ENCODE data around the gene RPL12. TPM values are rescaled to one million over a fixed set of nuclear protein-coding genes. Genes with fewer than 3 reads are reported as not detected.

Gene RPL12
- total RNA-seq (1,000 to 10,000 TPM in 1 of 2 donors, 100 to 1,000 TPM in 1; 902 to 1,036 TPM), polyA plus RNA-seq (ENCODE audit: insufficient read length in 6 of 6) (1,000 to 10,000 TPM; 1,686 to 2,099 (median 1,980) TPM)
- long read RNA-seq, donor 1, transcript RPL12-204 (7 exons, 864 nt): minor isoform, 26 of 4,532 reads
- long read RNA-seq, donor 1, transcript RPL12-201 (7 exons, 633 nt): major isoform, 1,582 of 4,532 reads
- long read RNA-seq, donor 1, transcript RPL12-202 (2 exons, 344 nt): minor isoform, 6 of 4,532 reads
- long read RNA-seq, donor 1, transcript RPL12-203 (4 exons, 2,275 nt): minor isoform, 521 of 4,532 reads
- long read RNA-seq, donor 1, partial matches to known transcripts: 2,251 of 4,532 reads
- long read RNA-seq, donor 1, other reads (novel, unspliced or antisense): 146 of 4,532 reads
- long read RNA-seq, donor 2, transcript RPL12-201 (7 exons, 633 nt): major isoform, 1,536 of 3,885 reads
- long read RNA-seq, donor 2, transcript RPL12-203 (4 exons, 2,275 nt): minor isoform, 334 of 3,885 reads
- long read RNA-seq, donor 2, transcript RPL12-204 (7 exons, 864 nt): minor isoform, 19 of 3,885 reads
- long read RNA-seq, donor 2, transcript RPL12-202 (2 exons, 344 nt): minor isoform, 5 of 3,885 reads
- long read RNA-seq, donor 2, partial matches to known transcripts: 1,902 of 3,885 reads
- long read RNA-seq, donor 2, other reads (novel, unspliced or antisense): 88 of 3,885 reads
- long read RNA-seq, donor 3, transcript RPL12-203 (4 exons, 2,275 nt): minor isoform, 485 of 3,436 reads
- long read RNA-seq, donor 3, transcript RPL12-202 (2 exons, 344 nt): minor isoform, 7 of 3,436 reads
- long read RNA-seq, donor 3, transcript RPL12-204 (7 exons, 864 nt): minor isoform, 15 of 3,436 reads
- long read RNA-seq, donor 3, transcript RPL12-201 (7 exons, 633 nt): major isoform, 1,452 of 3,436 reads
- long read RNA-seq, donor 3, partial matches to known transcripts: 1,412 of 3,436 reads
- long read RNA-seq, donor 3, other reads (novel, unspliced or antisense): 65 of 3,436 reads
- long read RNA-seq, donor 4, transcript RPL12-204 (7 exons, 864 nt): minor isoform, 10 of 1,472 reads
- long read RNA-seq, donor 4, transcript RPL12-201 (7 exons, 633 nt): major isoform, 1,235 of 1,472 reads
- long read RNA-seq, donor 4, partial matches to known transcripts: 207 of 1,472 reads
- long read RNA-seq, donor 4, other reads (novel, unspliced or antisense): 18 of 1,472 reads
- long read RNA-seq, donor 5, transcript RPL12-204 (7 exons, 864 nt): minor isoform, 18 of 2,653 reads
- long read RNA-seq, donor 5, transcript RPL12-203 (4 exons, 2,275 nt): minor isoform, 293 of 2,653 reads
- long read RNA-seq, donor 5, transcript RPL12-201 (7 exons, 633 nt): major isoform, 1,007 of 2,653 reads
- long read RNA-seq, donor 5, partial matches to known transcripts: 1,249 of 2,653 reads
- long read RNA-seq, donor 5, other reads (novel, unspliced or antisense): 86 of 2,653 reads
- long read RNA-seq, donor 6, transcript RPL12-203 (4 exons, 2,275 nt): minor isoform, 801 of 5,398 reads
- long read RNA-seq, donor 6, transcript RPL12-201 (7 exons, 633 nt): major isoform, 2,257 of 5,398 reads
- long read RNA-seq, donor 6, transcript RPL12-202 (2 exons, 344 nt): minor isoform, 10 of 5,398 reads
- long read RNA-seq, donor 6, transcript RPL12-204 (7 exons, 864 nt): minor isoform, 17 of 5,398 reads
- long read RNA-seq, donor 6, partial matches to known transcripts: 2,146 of 5,398 reads
- long read RNA-seq, donor 6, other reads (novel, unspliced or antisense): 167 of 5,398 reads
- long read RNA-seq, donor 7, transcript RPL12-204 (7 exons, 864 nt): minor isoform, 7 of 3,334 reads
- long read RNA-seq, donor 7, transcript RPL12-203 (4 exons, 2,275 nt): minor isoform, 380 of 3,334 reads
- long read RNA-seq, donor 7, transcript RPL12-202 (2 exons, 344 nt): minor isoform, 5 of 3,334 reads
- long read RNA-seq, donor 7, transcript RPL12-201 (7 exons, 633 nt): major isoform, 1,093 of 3,334 reads
- long read RNA-seq, donor 7, partial matches to known transcripts: 1,761 of 3,334 reads
- long read RNA-seq, donor 7, other reads (novel, unspliced or antisense): 88 of 3,334 reads
- long read RNA-seq, donor 8, transcript RPL12-201 (7 exons, 633 nt): major isoform, 1,156 of 3,342 reads
- long read RNA-seq, donor 8, transcript RPL12-202 (2 exons, 344 nt): minor isoform, 5 of 3,342 reads
- long read RNA-seq, donor 8, transcript RPL12-203 (4 exons, 2,275 nt): minor isoform, 425 of 3,342 reads
- long read RNA-seq, donor 8, transcript RPL12-204 (7 exons, 864 nt): minor isoform, 17 of 3,342 reads
- long read RNA-seq, donor 8, partial matches to known transcripts: 1,668 of 3,342 reads
- long read RNA-seq, donor 8, other reads (novel, unspliced or antisense): 71 of 3,342 reads
- long read RNA-seq, donor 9, transcript RPL12-201 (7 exons, 633 nt): major isoform, 9 of 30 reads
- long read RNA-seq, donor 9, partial matches to known transcripts: 13 of 30 reads
- long read RNA-seq, donor 9, other reads (novel, unspliced or antisense): 0 of 30 reads
- long read RNA-seq, donor 10, transcript RPL12-201 (7 exons, 633 nt): major isoform, 1,045 of 1,199 reads
- long read RNA-seq, donor 10, transcript RPL12-204 (7 exons, 864 nt): minor isoform, 16 of 1,199 reads
- long read RNA-seq, donor 10, partial matches to known transcripts: 131 of 1,199 reads
- long read RNA-seq, donor 10, other reads (novel, unspliced or antisense): 7 of 1,199 reads
- long read RNA-seq, donor 11, transcript RPL12-203 (4 exons, 2,275 nt): minor isoform, 235 of 1,789 reads
- long read RNA-seq, donor 11, transcript RPL12-201 (7 exons, 633 nt): major isoform, 810 of 1,789 reads
- long read RNA-seq, donor 11, partial matches to known transcripts: 706 of 1,789 reads
- long read RNA-seq, donor 11, other reads (novel, unspliced or antisense): 32 of 1,789 reads
- long read RNA-seq, donor 12, transcript RPL12-203 (4 exons, 2,275 nt): minor isoform, 376 of 2,889 reads
- long read RNA-seq, donor 12, transcript RPL12-201 (7 exons, 633 nt): major isoform, 1,118 of 2,889 reads
- long read RNA-seq, donor 12, transcript RPL12-204 (7 exons, 864 nt): minor isoform, 9 of 2,889 reads
- long read RNA-seq, donor 12, transcript RPL12-202 (2 exons, 344 nt): minor isoform, 6 of 2,889 reads
- long read RNA-seq, donor 12, partial matches to known transcripts: 1,328 of 2,889 reads
- long read RNA-seq, donor 12, other reads (novel, unspliced or antisense): 52 of 2,889 reads

DNA sequence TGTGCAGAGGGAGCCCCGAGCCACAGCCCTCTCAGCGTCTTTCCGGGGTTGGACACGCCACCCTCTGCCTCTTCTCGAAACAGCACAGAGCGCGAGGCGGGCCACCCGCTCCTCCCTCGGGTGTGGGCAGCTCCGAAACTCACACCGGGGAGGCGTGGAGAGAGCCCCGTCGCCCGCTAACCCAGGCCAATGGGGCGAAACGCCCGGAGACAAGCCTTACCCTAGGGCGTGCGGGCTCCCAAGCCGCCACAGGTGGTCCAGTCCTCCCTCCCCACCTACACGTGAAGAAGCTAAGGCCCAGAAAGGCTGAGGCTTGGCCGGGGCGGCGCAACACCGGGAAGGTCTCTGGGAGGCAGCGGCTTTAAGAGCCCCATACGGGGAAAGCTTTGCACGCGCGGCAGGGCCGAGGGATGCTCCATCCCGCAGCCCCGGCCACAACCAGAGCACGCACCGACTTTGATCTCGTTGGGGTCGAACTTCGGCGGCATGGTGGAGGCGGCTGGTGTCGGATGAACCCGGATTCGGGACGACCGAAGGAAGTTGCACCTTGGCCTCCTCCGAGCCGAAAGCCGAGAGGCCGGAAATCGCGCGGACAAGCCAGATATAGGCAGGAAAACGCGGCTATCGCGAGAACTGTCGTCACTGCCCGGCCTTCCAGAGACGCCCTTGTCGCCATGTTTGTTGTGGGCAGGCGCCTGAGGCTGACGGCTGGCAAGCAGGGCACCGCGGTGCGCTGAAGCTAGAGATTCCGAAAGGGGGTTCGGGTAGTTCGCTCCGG, at the start of gene RPL12, which contains the start of gene LRSAM1:
Gene RPL12 (minus strand): TSS at position 577 of the 778 bp plus-strand sequence. CDS start 89 bp downstream, at position 488.
Gene LRSAM1 (plus strand): TSS at position 681 of the 778 bp plus-strand sequence. CDS start 3,018 bp downstream, outside the sequence.
- DNase-seq (peak; percentile 96 to 97 (median 96)), ATAC-seq (peak; percentile 81)
- no peaks in the 10 kb centered on the region for H3K27me3 ChIP-seq
- H3K4me3 ChIP-seq: peak within 1 kb of the TSS; percentile 81 to 91
- peaks cover 14 to 65% of the 10 kb centered on the region in 2 donors for H3K4me1 ChIP-seq
- no peaks in the 10 kb centered on the region for H3K9me3 ChIP-seq
- intact Hi-C loops (cut with DNase I): no loop called here
- TF ChIP-seq, protein P1, sequence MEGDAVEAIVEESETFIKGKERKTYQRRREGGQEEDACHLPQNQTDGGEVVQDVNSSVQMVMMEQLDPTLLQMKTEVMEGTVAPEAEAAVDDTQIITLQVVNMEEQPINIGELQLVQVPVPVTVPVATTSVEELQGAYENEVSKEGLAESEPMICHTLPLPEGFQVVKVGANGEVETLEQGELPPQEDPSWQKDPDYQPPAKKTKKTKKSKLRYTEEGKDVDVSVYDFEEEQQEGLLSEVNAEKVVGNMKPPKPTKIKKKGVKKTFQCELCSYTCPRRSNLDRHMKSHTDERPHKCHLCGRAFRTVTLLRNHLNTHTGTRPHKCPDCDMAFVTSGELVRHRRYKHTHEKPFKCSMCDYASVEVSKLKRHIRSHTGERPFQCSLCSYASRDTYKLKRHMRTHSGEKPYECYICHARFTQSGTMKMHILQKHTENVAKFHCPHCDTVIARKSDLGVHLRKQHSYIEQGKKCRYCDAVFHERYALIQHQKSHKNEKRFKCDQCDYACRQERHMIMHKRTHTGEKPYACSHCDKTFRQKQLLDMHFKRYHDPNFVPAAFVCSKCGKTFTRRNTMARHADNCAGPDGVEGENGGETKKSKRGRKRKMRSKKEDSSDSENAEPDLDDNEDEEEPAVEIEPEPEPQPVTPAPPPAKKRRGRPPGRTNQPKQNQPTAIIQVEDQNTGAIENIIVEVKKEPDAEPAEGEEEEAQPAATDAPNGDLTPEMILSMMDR (IDR thresholded peaks at IDR 0.05): no peak
- peak within 1 kb of the TSS; percentile 87 to 94 for H3K27ac ChIP-seq
- H3K36me3 ChIP-seq: peaks cover 0 to 44% of the 10 kb centered on the region in 2 donors

DNA sequence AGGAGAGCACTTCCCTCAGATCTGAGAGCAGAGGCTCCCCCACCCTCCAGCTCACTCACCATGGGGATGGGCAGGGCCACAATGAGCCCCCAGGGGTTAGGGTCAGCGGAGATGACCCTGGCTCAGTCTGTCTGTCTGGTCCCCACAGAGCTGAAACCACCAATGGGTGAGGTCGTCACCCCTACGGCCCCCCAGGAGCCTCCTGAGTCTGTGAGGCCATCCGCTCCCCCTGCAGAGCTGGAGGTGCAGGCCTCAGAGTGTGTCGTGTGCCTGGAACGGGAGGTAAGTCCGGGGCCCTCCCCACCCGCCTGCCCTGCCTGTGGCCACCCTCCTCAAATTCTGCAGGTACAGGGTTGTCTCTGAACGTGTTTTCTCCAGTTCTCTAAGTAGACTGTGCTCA, 49.7 kb upstream of the RPL12 start:
- no peaks in the 10 kb centered on the region for H3K27me3 ChIP-seq
- no peaks in the 10 kb centered on the region for H3K9me3 ChIP-seq
- peaks cover 0 to 98% of the 10 kb centered on the region in 2 donors for H3K36me3 ChIP-seq
- TF ChIP-seq, protein P1 (IDR thresholded peaks at IDR 0.05): no peak
- peaks cover 0 to 3% of the 10 kb centered on the region in 2 donors for H3K4me1 ChIP-seq
- DNase-seq: peak in 1 of 4 donors; percentile 58
- intact Hi-C loops (cut with DNase I): no loop called here
- no peak for ATAC-seq
- no peak overlapping the region for H3K27ac ChIP-seq
- H3K4me3 ChIP-seq: no peak overlapping the region

DNA sequence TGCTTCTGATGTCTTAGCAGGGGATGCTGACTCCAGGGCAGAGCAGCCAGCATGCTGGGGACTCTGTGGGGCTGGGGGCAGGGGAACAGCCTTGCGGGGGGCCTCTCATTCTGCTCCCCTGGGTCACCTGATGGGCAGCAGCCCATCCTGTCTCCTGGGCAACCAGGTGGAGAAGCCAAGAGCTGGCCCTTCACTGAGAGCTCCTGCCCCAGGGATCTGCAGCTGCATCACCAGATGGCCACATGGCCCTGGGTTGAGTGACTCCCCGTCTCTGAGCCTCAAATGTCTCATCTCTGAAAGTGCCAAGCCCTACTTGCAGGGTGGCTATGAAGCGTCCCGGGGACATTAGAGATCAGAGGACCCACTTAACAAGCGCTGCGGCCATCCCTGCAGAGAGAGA, 49.2 kb upstream of the RPL12 start:
- Histone ChIP-seq H3K36me3 (peaks cover 0 to 98% of the 10 kb centered on the region in 2 donors), H3K27me3 (no peaks in the 10 kb centered on the region), H3K9me3 (no peaks in the 10 kb centered on the region), H3K4me3 (no peak overlapping the region), H3K27ac (no peak overlapping the region), H3K4me1 (peaks cover 4 to 7% of the 10 kb centered on the region in 2 donors)
- TF ChIP-seq, protein P1 (IDR thresholded peaks at IDR 0.05): no peak
- intact Hi-C loops (cut with DNase I): no loop called here
- ATAC-seq: no peak
- no peak for DNase-seq
